ENCODE results near the gene PHC1.

DNA sequence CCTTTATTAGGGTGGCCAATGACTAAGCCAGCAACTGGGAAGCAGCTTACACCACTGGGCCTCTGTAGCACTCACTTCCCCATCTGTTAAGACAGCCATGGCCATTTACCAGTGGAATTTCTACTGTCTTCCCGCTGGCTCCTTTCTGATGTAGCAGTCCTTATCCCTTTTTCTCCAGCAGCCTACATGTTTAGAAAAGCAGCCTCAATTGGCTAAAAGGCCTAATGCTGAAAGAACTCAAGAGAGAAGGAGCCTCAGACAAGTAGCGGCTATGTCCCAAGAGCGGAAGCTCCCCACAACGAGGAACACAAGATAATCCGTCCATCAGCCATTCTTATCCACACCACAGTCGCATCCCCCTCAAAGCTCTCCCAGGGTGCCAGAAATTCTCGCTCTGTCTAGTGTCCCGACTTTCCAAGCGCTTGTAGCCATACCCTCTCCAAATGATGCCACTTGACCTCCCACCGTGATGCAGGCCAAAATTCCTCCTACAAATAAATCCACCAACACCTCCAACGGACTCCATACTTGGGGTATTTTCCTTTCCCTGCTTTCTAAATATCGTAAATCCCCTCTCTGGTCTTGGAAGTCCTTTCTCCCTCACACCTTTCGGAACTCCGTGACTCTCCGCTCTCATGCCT, 34.5 kb downstream of the PHC1 start:
- TF ChIP-seq, protein P1, sequence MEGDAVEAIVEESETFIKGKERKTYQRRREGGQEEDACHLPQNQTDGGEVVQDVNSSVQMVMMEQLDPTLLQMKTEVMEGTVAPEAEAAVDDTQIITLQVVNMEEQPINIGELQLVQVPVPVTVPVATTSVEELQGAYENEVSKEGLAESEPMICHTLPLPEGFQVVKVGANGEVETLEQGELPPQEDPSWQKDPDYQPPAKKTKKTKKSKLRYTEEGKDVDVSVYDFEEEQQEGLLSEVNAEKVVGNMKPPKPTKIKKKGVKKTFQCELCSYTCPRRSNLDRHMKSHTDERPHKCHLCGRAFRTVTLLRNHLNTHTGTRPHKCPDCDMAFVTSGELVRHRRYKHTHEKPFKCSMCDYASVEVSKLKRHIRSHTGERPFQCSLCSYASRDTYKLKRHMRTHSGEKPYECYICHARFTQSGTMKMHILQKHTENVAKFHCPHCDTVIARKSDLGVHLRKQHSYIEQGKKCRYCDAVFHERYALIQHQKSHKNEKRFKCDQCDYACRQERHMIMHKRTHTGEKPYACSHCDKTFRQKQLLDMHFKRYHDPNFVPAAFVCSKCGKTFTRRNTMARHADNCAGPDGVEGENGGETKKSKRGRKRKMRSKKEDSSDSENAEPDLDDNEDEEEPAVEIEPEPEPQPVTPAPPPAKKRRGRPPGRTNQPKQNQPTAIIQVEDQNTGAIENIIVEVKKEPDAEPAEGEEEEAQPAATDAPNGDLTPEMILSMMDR (conservative IDR thresholded peaks at IDR 0.05) = no peak
- TF ChIP-seq ZFX (IDR thresholded peaks at IDR 0.05) = no peak
